Measurements from ENCODE around the gene UBASH3A.

GRCh38 chr21:42479582-42479981 lies 75.9 kb downstream of the UBASH3A start:
- TF ChIP-seq POLR2A (IDR thresholded peaks at IDR 0.05): no peak
- no peak for TF ChIP-seq CTCF (IDR thresholded peaks at IDR 0.05)
